CD4-positive, alpha-beta T cell treated with Interleukin-6 for 4 hours (primary cell): ENCODE data around the gene CTSE.
"Not testable (repeated sequence)": the region's sequence is repeated elsewhere in the genome, so short reads cannot be mapped to it uniquely, and the experiment has no call there.

Experiments used
- DNase-seq: peaks from one replicate; pipeline ENCODE4 v3.0.0-alpha.2; 2020; ENCODE audit warnings: mixed read lengths

Gene CTSE

GRCh38 chr1:206013026-206013795 is 10.5 kb downstream of the CTSE start:
- no peak for DNase-seq

GRCh38 chr1:206012086-206012859 is 11.4 kb downstream of the CTSE start:
- peak; percentile 45 for DNase-seq

- no peak for DNase-seq
Observed at GRCh38 chr1:206011057-206011456, 12.6 kb downstream of the CTSE start.

GRCh38 chr1:206010060-206010459 is 13.6 kb downstream of the CTSE start:
- no peak for DNase-seq

GRCh38 chr1:206006946-206007345 is 16.7 kb downstream of the CTSE start:
- no peak for DNase-seq

GRCh38 chr1:206005778-206006180 is 17.9 kb downstream of the CTSE start:
- no peak for DNase-seq

GRCh38 chr1:206005234-206005633 is 18.5 kb downstream of the CTSE start:
- DNase-seq: no peak

- DNase-seq: no peak
Observed at GRCh38 chr1:206004826-206005225, 18.9 kb downstream of the CTSE start.

GRCh38 chr1:206003854-206004800 is 19.6 kb downstream of the CTSE start:
- DNase-seq: no peak

GRCh38 chr1:206002871-206003801 is 20.6 kb downstream of the CTSE start, which contains the start of gene RAB7B:
RAB7B (minus strand) TSS chr1:206003395; CDS start chr1:205994135, 9,260 bp downstream.
- DNase-seq: no peak

- DNase-seq: no peak
Observed at GRCh38 chr1:206002160-206002559, 21.5 kb downstream of the CTSE start.

GRCh38 chr1:206001476-206001888 is 22.2 kb downstream of the CTSE start:
- no peak for DNase-seq

- no peak for DNase-seq
Observed at GRCh38 chr1:206000641-206001339, 22.9 kb downstream of the CTSE start.

GRCh38 chr1:205998457-205999241 is 25.0 kb downstream of the CTSE start:
- no peak for DNase-seq

- DNase-seq: not testable (repeated sequence)
Observed at GRCh38 chr1:205996641-205997040, 27.1 kb downstream of the CTSE start.

- no peak for DNase-seq
Observed at GRCh38 chr1:205994346-205994745, 29.3 kb downstream of the CTSE start.

- no peak for DNase-seq
Observed at GRCh38 chr1:205993068-205993467, 30.6 kb downstream of the CTSE start.

GRCh38 chr1:205992218-205992882 is 31.3 kb downstream of the CTSE start:
- DNase-seq: no peak

- DNase-seq: no peak
Observed at GRCh38 chr1:205991237-205991636, 32.5 kb downstream of the CTSE start.

GRCh38 chr1:205990226-205990625 is 33.5 kb downstream of the CTSE start:
- no peak for DNase-seq
